MCF 10A (cell line): Measurements from ENCODE around the gene POLR2F. TPM values are rescaled to one million over a fixed set of nuclear protein-coding genes. Genes with fewer than 3 reads are reported as not detected.

ENCODE experiments used
- BruUV-seq: library from RNA; stranded (reverse); fragments of 400-500 nt; replicated peaks from 2 replicates; lab custom pipeline; 2021; lab: Mats Ljungman, UMichigan
- CTCF ChIA-PET: fragments of 300-600 bp; sonication (Branson Sonifier 250); formaldehyde crosslinking; extraction: SDS; loops from one replicate; lab custom pipeline; 2021; ENCODE audit warnings: antibody characterized with exemption, inconsistent platforms; lab: Yijun Ruan, JAX
- POLR2A ChIA-PET: fragments of 300-600, 350-650 bp; sonication (Branson Sonifier 250); formaldehyde crosslinking; extraction: SDS; loops from one replicate; lab custom pipeline; 2020; ENCODE audit warnings: antibody characterized with exemption, inconsistent platforms; lab: Yijun Ruan, JAX
- DNase-seq: peaks from one replicate; pipeline ENCODE4 v3.0.0-alpha.2; 2018; ENCODE audit not compliant: unreplicated experiment
- H3K27ac Mint-ChIP-seq: one replicate; pipeline ENCODE4 v1.8.0; 2022; ENCODE audit warnings: mild to moderate bottlenecking, low read depth, mixed read lengths; ENCODE audit not compliant: unreplicated experiment
- H3K27me3 Mint-ChIP-seq: one replicate; pipeline ENCODE4 v1.8.0; 2022; ENCODE audit warnings: mixed read lengths; ENCODE audit not compliant: insufficient read depth, unreplicated experiment
- H3K36me3 Mint-ChIP-seq: one replicate; pipeline ENCODE4 v1.8.0; 2022; ENCODE audit warnings: mild to moderate bottlenecking, moderate library complexity, mixed read lengths; ENCODE audit not compliant: insufficient read depth, unreplicated experiment
- H3K4me1 Mint-ChIP-seq: one replicate; pipeline ENCODE4 v1.8.0; 2022; ENCODE audit warnings: mixed read lengths; ENCODE audit not compliant: insufficient read depth, unreplicated experiment
- H3K4me3 Mint-ChIP-seq: one replicate; pipeline ENCODE4 v1.8.0; 2022; ENCODE audit warnings: mild to moderate bottlenecking, moderate library complexity, mixed read lengths; ENCODE audit not compliant: unreplicated experiment
- H3K9me3 Mint-ChIP-seq: one replicate; pipeline ENCODE4 v1.8.0; 2022; ENCODE audit warnings: mixed read lengths; ENCODE audit not compliant: unreplicated experiment
- intact Hi-C: fragments of 100-400 bp; cut with micrococcal nuclease; formaldehyde crosslinking; loops from 2 replicates; pipeline ENCODE4 v1.14.1; 2022
- total RNA-seq: library from RNA; stranded (reverse); gene quantifications from 2 replicates; pipeline ENCODE4 v1.2.3, GENCODE V29; 2022
- TF ChIP-seq, protein P1 (sequence below): fragments of 200-600 bp; IDR thresholded peaks from one replicate; pipeline ENCODE4 v1.8.0; 2022; ENCODE audit warnings: antibody characterized with exemption, mild to moderate bottlenecking; ENCODE audit not compliant: unreplicated experiment

POLR2F gene
- total RNA-seq, 1 experiment from 2014 or later, result 87.5 TPM

DNA sequence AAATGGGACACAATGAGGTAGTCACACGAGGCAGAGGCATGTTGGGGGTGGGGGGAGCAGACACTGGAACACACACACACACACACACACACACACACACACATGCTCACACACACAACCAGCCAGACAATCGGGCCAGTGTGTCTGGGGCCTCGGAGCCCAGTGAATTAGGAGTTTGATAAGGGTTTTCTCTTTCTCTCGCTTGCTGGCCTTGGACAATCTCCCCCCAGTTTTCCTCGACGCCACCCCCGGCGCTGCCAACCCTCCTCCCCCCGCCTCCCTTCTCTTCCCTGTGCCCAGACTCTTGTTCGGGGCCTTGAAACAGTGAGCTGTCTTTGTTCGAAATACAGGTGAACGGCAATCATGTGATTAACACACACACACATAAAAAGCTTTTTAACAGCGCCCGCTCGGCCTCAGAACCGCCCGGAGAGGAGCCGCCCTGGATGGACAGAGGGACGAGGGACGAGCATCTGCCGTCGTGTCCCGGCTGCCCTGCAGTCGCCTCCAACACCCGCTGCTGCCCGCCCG lies 32.3 kb downstream of the POLR2F start:
- H3K9me3 Mint-ChIP-seq, result no peaks in the 10 kb centered on the region
- intact Hi-C loops, result no loop called here

DNA sequence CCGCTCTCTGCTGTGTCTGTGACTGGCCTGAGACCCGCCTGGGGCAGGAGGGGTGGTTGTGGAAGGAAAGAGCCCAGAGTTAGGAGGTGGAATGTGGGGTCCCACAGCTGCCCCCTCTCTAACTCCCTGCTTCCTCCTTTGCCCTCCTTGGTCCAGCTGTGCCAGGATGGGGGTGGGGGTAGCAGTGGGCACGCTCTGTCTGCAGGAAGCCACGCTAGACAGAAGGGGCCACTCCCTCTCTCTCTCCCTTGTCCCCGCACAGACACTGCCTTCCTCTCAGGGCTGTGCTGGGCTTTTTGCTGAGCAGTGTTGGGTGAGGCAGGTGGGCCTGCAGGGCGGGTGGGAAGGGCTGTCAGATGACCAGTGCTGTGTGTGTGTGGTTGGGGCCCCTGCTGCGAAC lies 32.9 kb downstream of the POLR2F start:
- no peaks in the 10 kb centered on the region for H3K27me3 Mint-ChIP-seq
- BruUV-seq, result no TSS peak
- no peak overlapping the region for H3K27ac Mint-ChIP-seq
- TF ChIP-seq, protein P1, sequence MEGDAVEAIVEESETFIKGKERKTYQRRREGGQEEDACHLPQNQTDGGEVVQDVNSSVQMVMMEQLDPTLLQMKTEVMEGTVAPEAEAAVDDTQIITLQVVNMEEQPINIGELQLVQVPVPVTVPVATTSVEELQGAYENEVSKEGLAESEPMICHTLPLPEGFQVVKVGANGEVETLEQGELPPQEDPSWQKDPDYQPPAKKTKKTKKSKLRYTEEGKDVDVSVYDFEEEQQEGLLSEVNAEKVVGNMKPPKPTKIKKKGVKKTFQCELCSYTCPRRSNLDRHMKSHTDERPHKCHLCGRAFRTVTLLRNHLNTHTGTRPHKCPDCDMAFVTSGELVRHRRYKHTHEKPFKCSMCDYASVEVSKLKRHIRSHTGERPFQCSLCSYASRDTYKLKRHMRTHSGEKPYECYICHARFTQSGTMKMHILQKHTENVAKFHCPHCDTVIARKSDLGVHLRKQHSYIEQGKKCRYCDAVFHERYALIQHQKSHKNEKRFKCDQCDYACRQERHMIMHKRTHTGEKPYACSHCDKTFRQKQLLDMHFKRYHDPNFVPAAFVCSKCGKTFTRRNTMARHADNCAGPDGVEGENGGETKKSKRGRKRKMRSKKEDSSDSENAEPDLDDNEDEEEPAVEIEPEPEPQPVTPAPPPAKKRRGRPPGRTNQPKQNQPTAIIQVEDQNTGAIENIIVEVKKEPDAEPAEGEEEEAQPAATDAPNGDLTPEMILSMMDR, result no peak
- POLR2A ChIA-PET, result no interaction called here
- no peak for DNase-seq
- no peak overlapping the region for H3K4me3 Mint-ChIP-seq
- no peaks in the 10 kb centered on the region for H3K36me3 Mint-ChIP-seq
- H3K9me3 Mint-ChIP-seq, result no peaks in the 10 kb centered on the region
- no peaks in the 10 kb centered on the region for H3K4me1 Mint-ChIP-seq
- intact Hi-C loops, result no loop called here
- CTCF ChIA-PET, result no interaction called here

More for the DNA sequence above, 32.3 kb downstream of the POLR2F start:
- Mint-ChIP-seq H3K4me3 (no peak overlapping the region), H3K36me3 (no peaks in the 10 kb centered on the region), H3K4me1 (no peaks in the 10 kb centered on the region), H3K27ac (no peak overlapping the region), H3K27me3 (no peaks in the 10 kb centered on the region)
- ChIA-PET POLR2A (interaction anchor here (0.6 kb wide), 1 partner anchor 11 kb away, joined by 3 read pairs; no protein-coding TSS in a partner anchor), CTCF (interaction anchor here (0.7 to 1.3 kb wide), 2 partner anchors 9 to 20 kb away, joined by 5 to 6 read pairs; no protein-coding TSS in a partner anchor)
- no TSS peak for BruUV-seq
- TF ChIP-seq, protein P1, result no peak
- DNase-seq, result no peak

DNA sequence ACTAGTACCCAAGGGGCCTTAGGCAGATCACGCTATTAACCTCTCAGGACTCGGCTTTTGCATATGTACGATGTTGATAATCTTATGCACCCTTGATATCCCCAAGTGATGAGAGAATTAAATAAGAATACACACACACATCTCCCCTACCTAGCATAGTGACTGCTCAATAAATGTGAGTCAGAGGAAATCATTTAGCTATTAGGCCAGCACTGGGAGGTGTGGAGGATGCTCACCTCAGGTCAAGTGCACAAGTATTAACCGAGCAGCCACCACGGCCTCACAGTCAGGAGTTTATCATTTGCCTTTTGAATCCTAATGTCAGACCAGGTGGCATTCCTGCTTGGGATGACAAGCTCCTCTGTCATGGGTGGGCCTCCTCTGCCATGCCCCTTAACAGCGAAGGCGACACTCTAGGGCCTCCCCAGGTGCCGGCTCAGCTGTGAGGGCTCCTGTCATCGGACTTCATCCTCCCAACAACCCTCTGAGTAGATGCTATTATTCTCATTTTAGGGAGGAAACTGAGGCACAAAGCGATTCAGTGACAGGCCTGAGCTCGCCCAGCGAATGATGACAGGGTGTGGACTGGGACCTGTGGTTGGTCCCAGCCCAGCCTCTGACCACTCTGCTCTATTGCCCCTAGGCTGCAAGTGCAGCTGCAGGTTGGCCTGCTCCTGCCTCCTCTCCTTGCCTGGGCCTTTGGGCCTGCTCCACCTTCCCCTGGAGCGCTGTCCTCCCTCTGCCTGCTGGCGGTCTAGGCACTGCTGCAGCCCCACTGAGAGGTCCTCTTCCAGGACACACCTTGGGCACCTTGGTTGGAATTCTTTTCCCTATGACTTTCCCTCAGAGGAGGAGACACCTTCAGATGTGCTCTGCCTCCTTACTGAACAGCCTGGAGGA lies 35.9 kb downstream of the POLR2F start:
- BruUV-seq, result no TSS peak
- DNase-seq, result no peak
- Mint-ChIP-seq H3K36me3 (no peaks in the 10 kb centered on the region), H3K9me3 (no peaks in the 10 kb centered on the region), H3K27ac (no peak overlapping the region), H3K4me1 (no peaks in the 10 kb centered on the region), H3K4me3 (no peak overlapping the region), H3K27me3 (no peaks in the 10 kb centered on the region)
- TF ChIP-seq, protein P1, result no peak
- CTCF ChIA-PET, result interaction anchor here (1.0 to 1.7 kb wide), 2 partner anchors 22 to 24 kb away, joined by 3 to 10 read pairs; no protein-coding TSS in a partner anchor
- POLR2A ChIA-PET, result no interaction called here
- intact Hi-C loops, result no loop called here

DNA sequence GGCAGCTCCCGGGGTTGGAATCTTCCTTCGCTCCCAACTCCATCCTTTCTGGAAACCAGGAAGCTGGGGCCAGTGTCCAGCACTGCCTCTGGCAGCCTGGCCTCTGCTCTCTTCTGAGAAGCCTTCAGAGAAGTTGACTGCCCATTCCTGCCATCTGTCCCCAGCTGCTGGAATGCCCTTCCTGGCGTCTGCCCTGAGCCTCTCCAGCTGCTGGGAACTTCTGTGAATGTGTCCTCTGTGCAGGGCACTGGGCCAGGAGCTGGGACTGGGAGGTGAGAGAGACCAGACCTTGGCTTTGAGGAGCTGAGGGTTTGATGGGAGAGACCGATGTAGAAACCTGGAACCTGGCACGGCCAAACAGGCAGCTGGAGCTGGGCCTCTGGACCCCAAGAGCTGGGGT lies 36.8 kb downstream of the POLR2F start:
- BruUV-seq, result no TSS peak
- TF ChIP-seq, protein P1, result no peak
- intact Hi-C loops, result no loop called here
- Mint-ChIP-seq H3K27me3 (no peaks in the 10 kb centered on the region), H3K4me3 (no peak overlapping the region), H3K9me3 (no peaks in the 10 kb centered on the region), H3K4me1 (no peaks in the 10 kb centered on the region), H3K27ac (no peak overlapping the region), H3K36me3 (no peaks in the 10 kb centered on the region)
- DNase-seq, result no peak
- ChIA-PET CTCF (interaction anchor here (1.0 kb wide), 1 partner anchor 21 kb away, joined by 3 read pairs; no protein-coding TSS in a partner anchor), POLR2A (no interaction called here)
